Measurements from ENCODE around the gene CCDC124. TPM values are rescaled to one million over a fixed set of nuclear protein-coding genes. Genes with fewer than 3 reads are reported as not detected.
"Not testable (repeated sequence)": the region's sequence is repeated elsewhere in the genome, so short reads cannot be mapped to it uniquely, and the experiment has no call there.

The CCDC124 gene
- total RNA-seq, 1 donor from 2014 or later, result 122 TPM

- Mint-ChIP-seq H3K36me3 (ENCODE audit: low read depth) (no peaks in the 10 kb centered on the region), H3K4me1 (no peaks in the 10 kb centered on the region), H3K27me3 (ENCODE audit: low read depth) (no peaks in the 10 kb centered on the region), H3K9me3 (no peaks in the 10 kb centered on the region), H3K27ac (ENCODE audit: unreplicated experiment) (no peak overlapping the region), H3K4me3 (no peak overlapping the region)
- TF ChIP-seq, protein P1, sequence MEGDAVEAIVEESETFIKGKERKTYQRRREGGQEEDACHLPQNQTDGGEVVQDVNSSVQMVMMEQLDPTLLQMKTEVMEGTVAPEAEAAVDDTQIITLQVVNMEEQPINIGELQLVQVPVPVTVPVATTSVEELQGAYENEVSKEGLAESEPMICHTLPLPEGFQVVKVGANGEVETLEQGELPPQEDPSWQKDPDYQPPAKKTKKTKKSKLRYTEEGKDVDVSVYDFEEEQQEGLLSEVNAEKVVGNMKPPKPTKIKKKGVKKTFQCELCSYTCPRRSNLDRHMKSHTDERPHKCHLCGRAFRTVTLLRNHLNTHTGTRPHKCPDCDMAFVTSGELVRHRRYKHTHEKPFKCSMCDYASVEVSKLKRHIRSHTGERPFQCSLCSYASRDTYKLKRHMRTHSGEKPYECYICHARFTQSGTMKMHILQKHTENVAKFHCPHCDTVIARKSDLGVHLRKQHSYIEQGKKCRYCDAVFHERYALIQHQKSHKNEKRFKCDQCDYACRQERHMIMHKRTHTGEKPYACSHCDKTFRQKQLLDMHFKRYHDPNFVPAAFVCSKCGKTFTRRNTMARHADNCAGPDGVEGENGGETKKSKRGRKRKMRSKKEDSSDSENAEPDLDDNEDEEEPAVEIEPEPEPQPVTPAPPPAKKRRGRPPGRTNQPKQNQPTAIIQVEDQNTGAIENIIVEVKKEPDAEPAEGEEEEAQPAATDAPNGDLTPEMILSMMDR (conservative IDR thresholded peaks at IDR 0.05), result no peak
- no peak for DNase-seq (ENCODE audit: low read depth, low spot score)
Observed at GRCh38 chr19:17977021-17977420, 44.2 kb downstream of the CCDC124 start.

GRCh38 chr19:17977488-17977887 lies 44.7 kb downstream of the CCDC124 start:
- H3K4me1 Mint-ChIP-seq, result no peaks in the 10 kb centered on the region
- no peaks in the 10 kb centered on the region for H3K9me3 Mint-ChIP-seq
- DNase-seq (ENCODE audit: low read depth, low spot score), result no peak
- H3K36me3 Mint-ChIP-seq (ENCODE audit: low read depth), result no peaks in the 10 kb centered on the region
- H3K27me3 Mint-ChIP-seq (ENCODE audit: low read depth), result no peaks in the 10 kb centered on the region
- no peak overlapping the region for H3K27ac Mint-ChIP-seq (ENCODE audit: unreplicated experiment)
- no peak overlapping the region for H3K4me3 Mint-ChIP-seq
- TF ChIP-seq, protein P1 (conservative IDR thresholded peaks at IDR 0.05), result no peak

GRCh38 chr19:17981611-17982010 lies 48.8 kb downstream of the CCDC124 start:
- Mint-ChIP-seq H3K4me1 (no peaks in the 10 kb centered on the region), H3K36me3 (ENCODE audit: low read depth) (no peaks in the 10 kb centered on the region), H3K4me3 (no peak overlapping the region), H3K27me3 (ENCODE audit: low read depth) (no peaks in the 10 kb centered on the region), H3K27ac (ENCODE audit: unreplicated experiment) (no peak overlapping the region), H3K9me3 (no peaks in the 10 kb centered on the region)
- TF ChIP-seq, protein P1 (conservative IDR thresholded peaks at IDR 0.05), result no peak
- DNase-seq (ENCODE audit: low read depth, low spot score), result no peak

- H3K4me1 Mint-ChIP-seq, result no peaks in the 10 kb centered on the region
- no peaks in the 10 kb centered on the region for H3K27me3 Mint-ChIP-seq (ENCODE audit: low read depth)
- DNase-seq (ENCODE audit: low read depth, low spot score), result no peak
- no peaks in the 10 kb centered on the region for H3K9me3 Mint-ChIP-seq
- H3K36me3 Mint-ChIP-seq (ENCODE audit: low read depth), result no peaks in the 10 kb centered on the region
- H3K27ac Mint-ChIP-seq (ENCODE audit: unreplicated experiment), result no peak overlapping the region
- H3K4me3 Mint-ChIP-seq, result no peak overlapping the region
- TF ChIP-seq, protein P1 (conservative IDR thresholded peaks at IDR 0.05), result no peak
Observed at GRCh38 chr19:17982430-17982829, 49.6 kb downstream of the CCDC124 start.

GRCh38 chr19:17985037-17985818 lies 52.4 kb downstream of the CCDC124 start:
- H3K9me3 Mint-ChIP-seq, result no peaks in the 10 kb centered on the region
- TF ChIP-seq, protein P1 (conservative IDR thresholded peaks at IDR 0.05), result no peak
- H3K4me3 Mint-ChIP-seq, result no peak overlapping the region
- H3K36me3 Mint-ChIP-seq (ENCODE audit: low read depth), result no peaks in the 10 kb centered on the region
- DNase-seq (ENCODE audit: low read depth, low spot score), result no peak
- no peaks in the 10 kb centered on the region for H3K27me3 Mint-ChIP-seq (ENCODE audit: low read depth)
- no peak overlapping the region for H3K27ac Mint-ChIP-seq (ENCODE audit: unreplicated experiment)
- no peaks in the 10 kb centered on the region for H3K4me1 Mint-ChIP-seq

GRCh38 chr19:17986569-17986968 lies 53.8 kb downstream of the CCDC124 start:
- not testable (repeated sequence) for H3K27me3 Mint-ChIP-seq (ENCODE audit: low read depth); H3K27ac Mint-ChIP-seq (ENCODE audit: unreplicated experiment); H3K4me3 Mint-ChIP-seq; H3K36me3 Mint-ChIP-seq (ENCODE audit: low read depth); H3K4me1 Mint-ChIP-seq; DNase-seq (ENCODE audit: low read depth, low spot score); H3K9me3 Mint-ChIP-seq
